Stimulated activated CD8-positive, alpha-beta memory T cell treated with anti-CD3 and anti-CD28 coated beads, Interleukin-15, amount 100 ng/mL, for 24 hours (primary cell): ENCODE measurements around the gene TBC1D23.

Experiments
- DNase-seq: peaks from one replicate; pipeline ENCODE4 v3.0.0-alpha.2; 2020; ENCODE audit warnings: low read depth

Gene TBC1D23

DNA sequence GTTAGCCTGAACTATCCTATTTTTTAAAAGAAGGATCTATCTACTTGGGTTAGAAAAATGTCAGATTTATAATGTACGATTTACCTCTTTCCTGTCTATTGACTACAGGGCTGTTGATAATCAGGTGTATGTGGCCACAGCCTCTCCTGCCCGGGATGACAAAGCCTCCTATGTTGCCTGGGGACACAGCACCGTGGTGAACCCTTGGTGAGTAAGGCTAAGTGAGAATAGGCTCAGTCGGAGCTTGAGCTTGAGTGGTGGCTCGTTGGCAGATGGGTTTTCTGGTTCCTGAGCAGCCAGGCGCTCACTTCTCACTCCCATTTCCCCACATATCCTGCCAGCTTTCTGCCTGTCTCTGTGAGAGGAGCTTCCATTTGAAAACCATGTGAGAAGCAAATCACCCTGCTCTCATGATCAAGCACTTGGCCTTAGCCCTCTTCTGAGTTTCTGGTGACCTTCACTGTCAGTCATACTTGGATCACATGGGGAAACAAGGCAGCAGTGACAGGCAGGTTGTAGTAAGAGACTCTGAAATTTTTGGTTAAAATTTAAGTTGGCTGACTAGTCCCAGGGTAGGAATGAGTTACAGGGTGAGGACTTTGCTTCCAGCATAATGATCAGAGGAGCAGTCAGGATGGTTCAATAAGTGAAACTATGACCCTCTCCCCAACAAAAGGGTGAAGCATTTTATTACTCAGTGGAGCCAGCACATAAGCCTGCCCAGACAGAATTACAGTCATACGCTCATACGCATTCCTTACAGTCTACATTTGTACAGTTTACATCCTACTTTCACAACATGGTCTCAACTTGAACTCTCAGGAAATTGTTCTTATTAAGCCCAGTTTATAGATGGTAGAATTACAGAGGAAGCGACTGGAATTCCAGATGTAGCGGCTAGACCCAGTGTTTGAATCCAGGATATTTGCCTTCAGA lies 91.8 kb downstream of the TBC1D23 start:
- DNase-seq: no peak

DNA sequence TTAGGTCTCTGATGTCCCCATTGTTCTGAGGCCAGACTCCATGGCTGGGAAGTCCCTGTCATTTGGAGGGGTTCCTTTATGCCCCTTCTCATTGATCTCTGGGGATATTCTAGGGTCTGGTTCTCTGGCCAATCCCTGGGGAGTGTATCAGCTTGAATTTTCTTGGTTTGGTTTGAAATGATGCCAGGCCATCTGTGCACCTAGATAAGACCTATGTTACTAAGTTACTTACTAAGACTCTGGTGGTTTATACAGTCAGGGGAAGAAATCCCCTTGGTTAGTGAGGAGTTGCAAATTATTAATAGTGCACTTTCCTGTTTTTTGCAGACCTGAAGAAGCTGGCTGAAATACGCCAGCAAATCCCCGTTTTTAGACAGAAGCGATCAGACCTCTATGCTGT lies 94.1 kb downstream of the TBC1D23 start:
- DNase-seq: no peak

- DNase-seq: no peak
Measured at GRCh38 chr3:100358413-100358812, 97.6 kb downstream of the TBC1D23 start.

GRCh38 chr3:100359035-100359434 lies 98.2 kb downstream of the TBC1D23 start:
- no peak for DNase-seq

GRCh38 chr3:100360757-100361496 lies 100.1 kb downstream of the TBC1D23 start:
- no peak for DNase-seq

GRCh38 chr3:100361897-100362296 lies 101.1 kb downstream of the TBC1D23 start:
- no peak for DNase-seq

DNA sequence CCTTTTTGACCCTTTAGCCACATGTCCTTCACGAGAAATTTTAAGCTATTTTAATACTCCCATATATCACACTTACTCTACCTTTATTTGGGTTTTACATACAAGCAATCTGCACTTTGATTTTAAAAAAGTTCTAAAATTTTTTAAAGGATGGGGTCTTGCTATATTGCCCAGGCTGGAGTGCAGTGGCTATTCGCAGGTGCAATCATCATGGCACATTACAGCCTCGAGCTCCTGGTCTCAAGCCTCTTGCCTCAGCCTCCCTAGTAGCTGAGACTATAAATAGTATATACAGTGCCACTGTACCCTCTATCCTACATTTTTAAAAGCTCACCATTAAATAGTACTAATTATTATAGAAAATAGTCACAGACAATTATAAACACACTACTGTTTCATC lies 103.6 kb downstream of the TBC1D23 start:
- DNase-seq: no peak

GRCh38 chr3:100366424-100366823 lies 105.6 kb downstream of the TBC1D23 start:
- no peak for DNase-seq

DNA sequence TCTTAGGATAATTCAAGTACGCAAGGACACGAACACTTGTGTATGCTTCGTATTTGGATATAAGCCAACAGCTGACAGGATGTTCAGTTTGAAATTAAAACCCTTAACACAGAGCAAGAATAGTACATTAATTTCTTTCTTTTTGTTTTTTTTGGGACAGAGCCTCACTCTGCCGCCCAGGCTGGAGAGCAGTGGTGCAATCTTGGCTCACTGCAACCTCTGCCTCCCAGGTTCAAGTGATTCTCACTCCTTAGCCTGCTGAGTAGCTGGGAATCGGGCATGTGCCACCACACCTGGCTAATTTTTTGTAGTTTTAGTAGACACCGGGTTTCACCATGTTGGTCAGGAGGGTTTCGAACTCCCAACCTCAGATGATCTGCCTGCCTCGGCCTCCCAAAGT lies 107.6 kb downstream of the TBC1D23 start:
- no peak for DNase-seq

DNA sequence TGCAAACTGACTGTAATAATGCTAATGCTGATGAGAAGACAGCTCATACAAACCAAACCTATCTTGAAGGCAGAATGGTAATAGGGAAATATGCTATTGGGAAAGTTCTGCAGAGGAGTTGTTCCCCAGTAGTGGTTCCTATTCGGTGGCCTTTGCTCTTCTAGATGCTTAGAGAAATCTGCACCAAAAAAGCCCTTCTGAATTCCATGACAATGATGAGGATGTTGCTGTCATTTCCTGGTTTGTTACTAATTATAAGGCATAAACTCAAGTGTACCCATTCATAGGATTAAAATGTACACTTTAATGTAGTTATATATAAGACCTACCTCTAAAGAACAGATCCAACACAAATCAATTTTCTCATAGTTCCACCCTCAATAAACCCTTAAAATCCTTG lies 110.0 kb downstream of the TBC1D23 start:
- no peak for DNase-seq

DNA sequence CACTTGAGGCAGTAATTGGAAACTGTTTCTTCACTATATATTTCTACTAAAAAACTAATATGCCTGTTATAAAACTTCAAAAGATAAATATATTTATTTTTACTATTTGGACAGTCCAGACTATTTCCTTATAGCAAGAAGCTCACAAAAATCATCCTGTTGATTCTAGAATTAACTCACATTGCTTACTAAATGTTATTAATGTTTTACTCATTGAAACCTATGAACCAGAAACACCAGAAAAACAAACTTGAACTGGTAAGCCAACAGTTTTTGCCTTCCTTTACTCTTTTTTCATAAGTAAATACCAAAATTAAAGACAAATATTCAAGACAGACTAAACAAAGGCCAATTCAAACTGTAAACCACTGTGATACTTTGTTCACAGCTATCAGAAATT lies 113.7 kb downstream of the TBC1D23 start:
- DNase-seq: no peak
